Body of pancreas (tissue), 4 donors: ENCODE measurements around the gene SLC24A5. TPM values are rescaled to one million over a fixed set of nuclear protein-coding genes. Genes with fewer than 3 reads are reported as not detected.

Source experiments
- ATAC-seq: fragments of 150-250 bp; one replicate; pipeline ENCODE4 v1.9.1; 2016
- DNase-seq, 4 donors: peaks; one replicate each; pipeline ENCODE4 v3.0.0-alpha.2; 2019
- H3K27ac ChIP-seq, 4 donors: fragments of 200-600 bp; sonication (generic); 1 replicate in 3 of 4; 2 replicates in 1 of 4; pipeline versions ENCODE4 v1.5.1 to v1.6.1; 2016 to 2019; ENCODE audit warnings: mild to moderate bottlenecking in 1 of 4, mixed read lengths in 1 of 4, moderate library complexity in 1 of 4
- H3K27me3 ChIP-seq, 2 donors: fragments of 200-600 bp; sonication (generic); one replicate each; pipeline ENCODE4 v1.6.0; 2016; ENCODE audit warnings: mild to moderate bottlenecking in 1 of 2
- H3K36me3 ChIP-seq, 2 donors: fragments of 200-600 bp; sonication (generic); replicated peaks in 1 of 2; 2 replicates each; pipeline ENCODE4 v1.5.1; 2016; ENCODE audit warnings: low read depth in 2 of 2; ENCODE audit not compliant: insufficient read depth in 1 of 2
- H3K4me1 ChIP-seq: fragments of 200-600 bp; sonication (generic); one replicate; pipeline ENCODE4 v1.6.0; 2016
- H3K4me3 ChIP-seq, 2 donors: fragments of 200-600 bp; sonication (generic); 1 replicate in 1 of 2; 2 replicates in 1 of 2; pipeline ENCODE4 v1.5.1; 2016 to 2019
- H3K9me3 ChIP-seq, 3 donors: fragments of 200-600 bp; sonication (generic); 1 replicate in 2 of 3; 2 replicates in 1 of 3; pipeline ENCODE4 v1.5.1; 2016
- POLR2A ChIP-seq, 3 donors: fragments of 450-650 bp; IDR thresholded peaks; one replicate each; pipeline ENCODE4 v1.6.1; 2016; ENCODE audit warnings: antibody characterized with exemption in 3 of 3, mild to moderate bottlenecking in 2 of 3
- WGBS, 2 donors: methylation state at CpG; one replicate each; pipeline ENCODE4 v1.1.5; 2017; 5-methylcytosine and 5-hydroxymethylcytosine counted together
- intact Hi-C: fragments of 100-400 bp; cut with DNase I; formaldehyde crosslinking; loops from one replicate; pipeline ENCODE4 v1.15.1; 2023
- total RNA-seq, 2 donors: library from RNA; depleted of rRNA; stranded (reverse); fragments of >200 nt; gene quantifications; one replicate each; pipeline ENCODE4 v1.1.0, GENCODE V29; 2016
- TF ChIP-seq, protein P1 (sequence below), 7 experiments: fragments of 450-650 bp in 4 of 7; fragments of 200-600 bp in 3 of 7; sonication (generic) in 3 of 7; IDR thresholded peaks; one replicate each; pipeline ENCODE4 v1.5.1; 2016 to 2019; ENCODE audit warnings: antibody characterized with exemption in 7 of 7

Gene SLC24A5
- total RNA-seq, 2 donors from 2014 or later = not detected

DNA sequence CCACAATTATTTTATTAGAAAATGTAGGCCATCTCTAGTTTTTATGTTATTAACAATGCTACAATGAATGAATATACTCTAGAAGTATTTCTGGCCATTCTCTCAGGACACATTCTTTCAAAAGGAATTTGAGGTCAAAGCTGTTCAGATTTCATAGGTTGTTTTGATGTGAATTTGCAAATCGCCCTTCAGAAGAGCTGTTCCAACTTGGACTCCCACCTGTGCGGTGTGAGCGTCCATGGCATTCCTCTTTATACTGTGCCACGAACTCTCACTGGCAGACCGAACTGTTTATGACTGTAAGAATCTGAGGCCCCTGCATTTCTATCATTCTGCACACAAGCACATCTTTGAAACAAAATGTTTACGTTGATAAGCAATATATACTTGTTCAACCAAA, 18.6 kb upstream of the SLC24A5 start:
- intact Hi-C loops = no loop called here
- H3K36me3 ChIP-seq = no peaks in the 10 kb centered on the region
- DNase-seq (no peak), ATAC-seq (no peak)
- no peaks in the 10 kb centered on the region for H3K4me1 ChIP-seq
- H3K27ac ChIP-seq = no peak overlapping the region
- H3K9me3 ChIP-seq = no peaks in the 10 kb centered on the region
- H3K27me3 ChIP-seq = no peaks in the 10 kb centered on the region
- WGBS, 2 donors = 69 to 74% methylated on average over 6 of the region's 6 CpGs
- no peak for TF ChIP-seq POLR2A (IDR thresholded peaks at IDR 0.05)
- TF ChIP-seq, protein P1, sequence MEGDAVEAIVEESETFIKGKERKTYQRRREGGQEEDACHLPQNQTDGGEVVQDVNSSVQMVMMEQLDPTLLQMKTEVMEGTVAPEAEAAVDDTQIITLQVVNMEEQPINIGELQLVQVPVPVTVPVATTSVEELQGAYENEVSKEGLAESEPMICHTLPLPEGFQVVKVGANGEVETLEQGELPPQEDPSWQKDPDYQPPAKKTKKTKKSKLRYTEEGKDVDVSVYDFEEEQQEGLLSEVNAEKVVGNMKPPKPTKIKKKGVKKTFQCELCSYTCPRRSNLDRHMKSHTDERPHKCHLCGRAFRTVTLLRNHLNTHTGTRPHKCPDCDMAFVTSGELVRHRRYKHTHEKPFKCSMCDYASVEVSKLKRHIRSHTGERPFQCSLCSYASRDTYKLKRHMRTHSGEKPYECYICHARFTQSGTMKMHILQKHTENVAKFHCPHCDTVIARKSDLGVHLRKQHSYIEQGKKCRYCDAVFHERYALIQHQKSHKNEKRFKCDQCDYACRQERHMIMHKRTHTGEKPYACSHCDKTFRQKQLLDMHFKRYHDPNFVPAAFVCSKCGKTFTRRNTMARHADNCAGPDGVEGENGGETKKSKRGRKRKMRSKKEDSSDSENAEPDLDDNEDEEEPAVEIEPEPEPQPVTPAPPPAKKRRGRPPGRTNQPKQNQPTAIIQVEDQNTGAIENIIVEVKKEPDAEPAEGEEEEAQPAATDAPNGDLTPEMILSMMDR (IDR thresholded peaks at IDR 0.05) = no peak
- no peak overlapping the region for H3K4me3 ChIP-seq

DNA sequence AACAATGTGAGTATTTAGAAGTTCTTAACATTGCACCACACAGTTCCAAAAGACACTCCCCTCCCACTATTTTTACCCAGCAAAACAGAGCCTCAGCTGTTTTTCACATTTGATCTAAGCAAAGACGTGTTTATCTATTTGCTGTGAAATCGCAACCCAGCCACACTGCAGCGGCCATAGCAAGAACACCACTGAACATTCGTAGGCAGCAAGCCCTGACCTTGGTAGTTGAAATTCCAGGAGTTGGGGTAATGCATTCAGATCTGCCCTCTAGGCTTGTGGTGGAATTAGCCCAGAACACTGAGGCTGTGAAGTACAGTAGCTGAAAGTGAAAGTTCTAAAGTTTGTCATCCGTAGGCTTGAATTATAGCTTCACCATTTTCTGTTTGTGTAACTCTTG, 17.1 kb upstream of the SLC24A5 start:
- Histone ChIP-seq H3K4me3 (no peak overlapping the region), H3K27ac (no peak overlapping the region), H3K9me3 (no peaks in the 10 kb centered on the region), H3K4me1 (no peaks in the 10 kb centered on the region), H3K27me3 (no peaks in the 10 kb centered on the region), H3K36me3 (no peaks in the 10 kb centered on the region)
- 61 to 69% methylated on average over 5 of the region's 5 CpGs for WGBS, 2 donors
- ATAC-seq (no peak), DNase-seq (no peak)
- intact Hi-C loops = no loop called here
- TF ChIP-seq POLR2A (IDR thresholded peaks at IDR 0.05) = no peak
- TF ChIP-seq, protein P1 (IDR thresholded peaks at IDR 0.05) = no peak

GRCh38 chr15:48105936-48106335, 14.9 kb upstream of the SLC24A5 start:
- 40 to 51% methylated on average over 2 of the region's 2 CpGs for WGBS, 2 donors
- Histone ChIP-seq H3K27me3 (no peaks in the 10 kb centered on the region), H3K4me1 (no peaks in the 10 kb centered on the region), H3K27ac (no peak overlapping the region), H3K36me3 (no peaks in the 10 kb centered on the region), H3K9me3 (no peaks in the 10 kb centered on the region), H3K4me3 (no peak overlapping the region)
- intact Hi-C loops = no loop called here
- no peak for ATAC-seq
- TF ChIP-seq POLR2A (IDR thresholded peaks at IDR 0.05) = no peak
- TF ChIP-seq, protein P1 (IDR thresholded peaks at IDR 0.05) = no peak
- DNase-seq = no peak

DNA sequence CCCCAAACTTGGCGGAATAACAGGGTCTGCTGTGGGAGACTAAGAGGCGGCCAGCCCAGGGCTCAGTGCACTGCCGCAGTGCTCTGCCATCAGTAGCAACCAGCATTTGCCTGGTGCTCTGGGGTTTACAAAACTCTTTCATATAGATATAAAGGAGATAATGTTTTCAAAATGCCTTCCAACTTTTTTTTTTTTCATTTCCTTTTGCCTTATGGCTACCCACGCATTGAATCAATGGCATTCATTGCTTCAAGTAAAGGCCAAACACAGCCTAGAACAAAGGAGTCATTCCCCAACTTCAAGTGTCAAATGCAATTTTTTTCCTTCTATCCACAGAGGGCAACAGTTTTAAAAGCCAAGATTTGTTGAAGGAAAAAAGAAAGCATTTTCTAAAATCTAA, 11.6 kb upstream of the SLC24A5 start:
- Histone ChIP-seq H3K27ac (no peak overlapping the region), H3K9me3 (no peaks in the 10 kb centered on the region), H3K4me3 (no peak overlapping the region), H3K4me1 (no peaks in the 10 kb centered on the region), H3K36me3 (no peaks in the 10 kb centered on the region), H3K27me3 (no peaks in the 10 kb centered on the region)
- TF ChIP-seq, protein P1 (IDR thresholded peaks at IDR 0.05) = no peak
- TF ChIP-seq POLR2A (IDR thresholded peaks at IDR 0.05) = no peak
- 83 to 89% methylated on average over 4 of the region's 4 CpGs for WGBS, 2 donors
- no peak for ATAC-seq
- intact Hi-C loops = no loop called here
- DNase-seq = no peak

DNA sequence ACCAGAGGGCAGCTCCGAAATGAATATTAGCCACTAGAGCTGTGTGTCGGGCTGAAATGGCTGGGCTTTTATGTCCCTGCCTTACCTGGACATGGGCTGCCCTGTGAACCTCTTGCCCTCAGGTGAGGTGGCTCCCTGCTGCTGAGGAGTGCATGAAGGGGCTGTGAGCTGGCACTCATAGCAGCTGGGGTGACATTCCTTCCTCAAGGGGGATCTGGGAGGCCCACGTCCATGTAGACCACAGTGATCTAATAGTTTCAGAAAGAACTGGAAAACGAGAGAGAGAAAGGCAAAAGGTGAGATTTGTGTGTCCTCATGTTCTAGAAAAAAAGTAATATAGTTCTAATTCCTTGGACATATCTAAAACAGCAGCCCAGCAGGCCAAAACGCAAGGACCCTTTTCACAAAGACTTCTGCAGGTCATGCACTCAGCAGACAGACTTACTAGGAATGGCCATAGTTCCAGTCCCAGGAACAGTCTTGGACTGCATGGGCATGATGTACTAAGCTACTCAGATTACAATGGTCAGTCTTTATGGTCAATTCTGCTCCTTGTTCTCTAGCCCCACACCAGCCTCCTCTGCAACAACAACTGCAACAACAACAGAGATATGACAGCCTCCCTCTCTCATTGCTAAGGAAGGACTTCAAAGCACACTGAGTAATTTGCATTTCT, 10.8 kb upstream of the SLC24A5 start:
- H3K36me3 ChIP-seq = no peaks in the 10 kb centered on the region
- DNase-seq = no peak
- WGBS, 2 donors = 59 to 76% methylated on average over 5 of the region's 5 CpGs

More for the DNA sequence above, 10.8 kb upstream of the SLC24A5 start:
- Histone ChIP-seq H3K4me3 (no peak overlapping the region), H3K9me3 (no peaks in the 10 kb centered on the region), H3K4me1 (no peaks in the 10 kb centered on the region), H3K27ac (no peak overlapping the region), H3K27me3 (no peaks in the 10 kb centered on the region)
- ATAC-seq = no peak
- TF ChIP-seq POLR2A (IDR thresholded peaks at IDR 0.05) = no peak
- intact Hi-C loops = no loop called here
